GM23248 (cell line): ENCODE data around the gene EXOC3L2. TPM values are rescaled to one million over a fixed set of nuclear protein-coding genes. Genes with fewer than 3 reads are reported as not detected.

Experiments used
- DNase-seq: peaks from one replicate; pipeline ENCODE4 v3.0.0-alpha.2; 2015
- H2AFZ ChIP-seq: fragments of 200-600 bp; sonication (generic); 2 replicates; pipeline ENCODE4 v1.6.1; 2016; ENCODE audit warnings: antibody characterized with exemption
- H3F3A ChIP-seq: fragments of 200-600 bp; sonication (generic); 2 replicates; pipeline ENCODE4 v1.6.1; 2016; ENCODE audit warnings: mild to moderate bottlenecking, antibody characterized with exemption, mixed run types; ENCODE audit not compliant: insufficient read depth
- H3K27ac ChIP-seq: fragments of 200-600 bp; sonication (generic); 2 replicates; pipeline ENCODE4 v1.5.1; 2016; ENCODE audit warnings: mild to moderate bottlenecking
- H3K27me3 ChIP-seq: fragments of 200-600 bp; sonication (generic); replicated peaks from 2 replicates; pipeline ENCODE4 v1.6.1; 2016; ENCODE audit warnings: mild to moderate bottlenecking; ENCODE audit not compliant: insufficient read depth
- H3K36me3 ChIP-seq: fragments of 200-600 bp; sonication (generic); 2 replicates; pipeline ENCODE4 v1.6.1; 2016; ENCODE audit warnings: low read depth, mild to moderate bottlenecking
- H3K4me1 ChIP-seq: fragments of 200-600 bp; sonication (generic); 2 replicates; pipeline ENCODE4 v1.6.1; 2016; ENCODE audit warnings: mild to moderate bottlenecking; ENCODE audit not compliant: insufficient read depth
- H3K4me2 ChIP-seq: fragments of 200-600 bp; sonication (generic); one replicate; pipeline ENCODE4 v1.6.1; 2016; ENCODE audit warnings: mild to moderate bottlenecking; ENCODE audit not compliant: unreplicated experiment
- H3K4me3 ChIP-seq: fragments of 200-600 bp; sonication (generic); 2 replicates; pipeline ENCODE4 v1.5.1; 2016; ENCODE audit warnings: mild to moderate bottlenecking
- H3K79me2 ChIP-seq: fragments of 200-600 bp; sonication (generic); 2 replicates; pipeline ENCODE4 v1.6.1; 2016; ENCODE audit warnings: mild to moderate bottlenecking; ENCODE audit not compliant: insufficient read depth
- H3K9ac ChIP-seq: fragments of 200-600 bp; sonication (generic); 2 replicates; pipeline ENCODE4 v1.6.1; 2016; ENCODE audit warnings: mild to moderate bottlenecking
- H3K9me2 ChIP-seq: fragments of 200-600 bp; sonication (generic); 2 replicates; pipeline ENCODE4 v1.6.1; 2016; ENCODE audit warnings: mixed run types, mild to moderate bottlenecking, moderate library complexity; ENCODE audit not compliant: insufficient read depth
- H3K9me3 ChIP-seq: fragments of 200-600 bp; sonication (generic); one replicate; pipeline ENCODE4 v1.6.1; 2017; ENCODE audit warnings: low read depth
- H4K20me1 ChIP-seq: fragments of 200-600 bp; sonication (generic); 2 replicates; pipeline ENCODE4 v1.6.0; 2016; ENCODE audit not compliant: insufficient read depth
- EZH2 ChIP-seq: fragments of 200-600 bp; sonication (generic); IDR thresholded peaks from 2 replicates; pipeline ENCODE4 v1.6.1; 2018; ENCODE audit warnings: antibody characterized with exemption, mild to moderate bottlenecking; ENCODE audit not compliant: insufficient read depth, poor library complexity, severe bottlenecking
- EZH2phosphoT487 ChIP-seq: fragments of 200-600 bp; sonication (generic); IDR thresholded peaks from 2 replicates; pipeline ENCODE4 v1.6.1; 2018; ENCODE audit warnings: antibody characterized with exemption, moderate library complexity, mild to moderate bottlenecking, low read depth; ENCODE audit not compliant: insufficient read depth
- WGBS, 2 experiments: methylation state at CpG; one replicate each; pipeline ENCODE4 v1.1.6; 2015 to 2017; ENCODE audit warnings: low lambda C conversion rate in 2 of 2, low coverage in 1 of 2; ENCODE audit errors: missing lambda C conversion rate in 2 of 2; 5-methylcytosine and 5-hydroxymethylcytosine counted together
- in situ Hi-C: fragments of 300-500 bp; cut with MboI; formaldehyde crosslinking; loops from 2 replicates; pipeline ENCODE4 v1.15.0; 2020
- polyA plus RNA-seq: library from polyadenylated mRNA; unstranded; fragments of >200 nt; fragmentation: Nextera tagmentation; extraction: Ambion mirVana; gene quantifications from 2 replicates; pipeline ENCODE4 v1.2.1, GENCODE V29; 2016
- total RNA-seq: library from RNA; depleted of rRNA; stranded (reverse); fragments of >200 nt; shearing (Covaris generic); gene quantifications from 2 replicates; pipeline ENCODE4 v1.2.3, GENCODE V29; 2014

EXOC3L2 gene
- total and polyA plus RNA-seq, 2 experiments from 2014 or later, result not detected

GRCh38 chr19:45249261-45250033, 4.2 kb upstream of the EXOC3L2 start:
- peaks cover 16% of the 10 kb centered on the region for H3K4me1 ChIP-seq
- in situ Hi-C loops, result no loop called here
- peak; percentile 26 for DNase-seq

GRCh38 chr19:45247136-45247535, 1.9 kb upstream of the EXOC3L2 start:
- no peaks in the 10 kb centered on the region for H4K20me1 ChIP-seq

More at GRCh38 chr19:45249261-45250033, 4.2 kb upstream of the EXOC3L2 start:
- no peak for TF ChIP-seq EZH2phosphoT487
- TF ChIP-seq EZH2, result no peak
- WGBS, 2 experiments, result 50 to 51% methylated on average over 11 of the region's 11 CpGs
- Histone ChIP-seq H3K4me3 (no peak overlapping the region), H3K9ac (no peak overlapping the region), H3K79me2 (peaks cover 31% of the 10 kb centered on the region), H3K36me3 (no peaks in the 10 kb centered on the region), H3F3A (no peaks in the 10 kb centered on the region; the same call in 1 of the 2 replicates), H3K9me2 (no peaks in the 10 kb centered on the region), H3K4me2 (no peak overlapping the region), H2AFZ (no peak overlapping the region), H4K20me1 (no peaks in the 10 kb centered on the region; the same call in 1 of the 2 replicates), H3K27me3 (no peaks in the 10 kb centered on the region), H3K9me3 (no peaks in the 10 kb centered on the region), H3K27ac (no peak overlapping the region)

GRCh38 chr19:45245826-45246225, 619 bp upstream of the EXOC3L2 start:
- no peaks in the 10 kb centered on the region for H3K9me2 ChIP-seq
- H3K27ac ChIP-seq, result no peak overlapping the region
- no peaks in the 10 kb centered on the region for H3K36me3 ChIP-seq
- WGBS, 2 experiments, result 52 to 55% methylated on average over 4 of the region's 4 CpGs
- no peaks in the 10 kb centered on the region for H3K4me1 ChIP-seq
- H4K20me1 ChIP-seq, result no peaks in the 10 kb centered on the region
- no peak for DNase-seq
- no peak overlapping the region for H2AFZ ChIP-seq
- H3K27me3 ChIP-seq, result no peaks in the 10 kb centered on the region
- H3K9ac ChIP-seq, result no peak overlapping the region
- TF ChIP-seq EZH2phosphoT487, result no peak
- no peaks in the 10 kb centered on the region for H3K9me3 ChIP-seq
- H3K4me3 ChIP-seq, result no peak overlapping the region
- no peaks in the 10 kb centered on the region for H3K79me2 ChIP-seq
- in situ Hi-C loops, result no loop called here
- H3F3A ChIP-seq, result no peaks in the 10 kb centered on the region; the same call in 1 of the 2 replicates
- H3K4me2 ChIP-seq, result no peak overlapping the region

More at GRCh38 chr19:45247136-45247535, 1.9 kb upstream of the EXOC3L2 start:
- 92 to 94% methylated on average over 8 of the region's 8 CpGs for WGBS, 2 experiments
- no peaks in the 10 kb centered on the region for H3K27me3 ChIP-seq
- H3K9ac ChIP-seq, result no peak overlapping the region
- no peak overlapping the region for H3K4me3 ChIP-seq
- H3K9me2 ChIP-seq, result no peaks in the 10 kb centered on the region
- H3F3A ChIP-seq, result no peaks in the 10 kb centered on the region; the same call in 1 of the 2 replicates
- no peak overlapping the region for H3K4me2 ChIP-seq
- H3K9me3 ChIP-seq, result no peaks in the 10 kb centered on the region
- H3K36me3 ChIP-seq, result no peaks in the 10 kb centered on the region
- no peaks in the 10 kb centered on the region for H3K4me1 ChIP-seq
- TF ChIP-seq EZH2phosphoT487 (no peak), EZH2 (no peak)
- no peak overlapping the region for H3K27ac ChIP-seq
- H2AFZ ChIP-seq, result no peak overlapping the region
- peaks cover 8% of the 10 kb centered on the region for H3K79me2 ChIP-seq
- in situ Hi-C loops, result no loop called here
- no peak for DNase-seq

- H3K9me2 ChIP-seq, result no peaks in the 10 kb centered on the region
- no peak for TF ChIP-seq EZH2phosphoT487
- no peaks in the 10 kb centered on the region; the same call in 1 of the 2 replicates for H3F3A ChIP-seq
- no peaks in the 10 kb centered on the region for H3K27me3 ChIP-seq
- DNase-seq, result no peak
- no peak overlapping the region for H3K4me3 ChIP-seq
- no peak overlapping the region for H3K27ac ChIP-seq
- no peak overlapping the region for H3K9ac ChIP-seq
- H3K9me3 ChIP-seq, result no peaks in the 10 kb centered on the region
- H3K4me1 ChIP-seq, result no peaks in the 10 kb centered on the region
- no peak overlapping the region for H2AFZ ChIP-seq
- WGBS, 2 experiments, result 44 to 49% methylated on average over 15 of the region's 15 CpGs
- no peaks in the 10 kb centered on the region for H3K36me3 ChIP-seq
- H3K4me2 ChIP-seq, result no peak overlapping the region
- no peaks in the 10 kb centered on the region for H3K79me2 ChIP-seq
- in situ Hi-C loops, result no loop called here
- H4K20me1 ChIP-seq, result no peaks in the 10 kb centered on the region
These were observed 943 bp downstream of the EXOC3L2 start for GRCh38 chr19:45244133-45244794.
